A673 (cell line): Measurements from ENCODE around the gene HIGD1A.

Experiments used
- EZH2 ChIP-seq: fragments of 200-600 bp; sonication (generic); IDR thresholded peaks from 2 replicates; pipeline ENCODE4 v1.6.1; 2017; ENCODE audit warnings: borderline replicate concordance, low read depth, mild to moderate bottlenecking, mixed read lengths, antibody characterized with exemption, low read length; ENCODE audit not compliant: poor library complexity, severe bottlenecking
- TF ChIP-seq, protein P1 (sequence below): fragments of 300-800, 200-600 bp; sonication (generic); conservative IDR thresholded peaks from 2 replicates; pipeline ENCODE4 v1.5.1; 2017; ENCODE audit warnings: low read depth, mild to moderate bottlenecking, antibody characterized with exemption, low read length, moderate library complexity, mixed read lengths

DNA sequence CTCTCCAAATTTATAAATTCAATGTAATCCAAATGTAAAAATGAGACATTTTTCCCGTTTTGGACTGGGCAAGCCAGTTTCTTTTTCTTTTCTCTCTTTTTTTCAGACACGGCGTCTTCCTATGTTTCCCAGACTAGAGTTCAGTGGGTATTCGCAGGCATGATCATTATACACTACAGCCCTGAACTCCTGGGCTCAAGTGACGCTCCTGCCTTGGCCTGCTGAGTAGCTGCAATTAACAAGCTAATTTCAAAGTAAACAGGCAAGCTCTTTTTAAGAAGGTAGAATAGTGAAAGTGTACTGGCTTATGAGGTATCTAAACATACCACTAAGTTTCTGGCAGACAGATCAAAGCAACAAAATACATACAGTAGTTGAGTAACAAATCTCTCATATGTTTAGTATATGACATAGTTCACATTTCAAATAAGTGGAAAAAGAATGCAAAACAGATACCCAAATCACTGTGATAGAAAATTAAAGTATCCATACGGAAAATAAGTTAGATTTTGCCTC lies 13.5 kb downstream of the HIGD1A start:
- TF ChIP-seq, protein P1, sequence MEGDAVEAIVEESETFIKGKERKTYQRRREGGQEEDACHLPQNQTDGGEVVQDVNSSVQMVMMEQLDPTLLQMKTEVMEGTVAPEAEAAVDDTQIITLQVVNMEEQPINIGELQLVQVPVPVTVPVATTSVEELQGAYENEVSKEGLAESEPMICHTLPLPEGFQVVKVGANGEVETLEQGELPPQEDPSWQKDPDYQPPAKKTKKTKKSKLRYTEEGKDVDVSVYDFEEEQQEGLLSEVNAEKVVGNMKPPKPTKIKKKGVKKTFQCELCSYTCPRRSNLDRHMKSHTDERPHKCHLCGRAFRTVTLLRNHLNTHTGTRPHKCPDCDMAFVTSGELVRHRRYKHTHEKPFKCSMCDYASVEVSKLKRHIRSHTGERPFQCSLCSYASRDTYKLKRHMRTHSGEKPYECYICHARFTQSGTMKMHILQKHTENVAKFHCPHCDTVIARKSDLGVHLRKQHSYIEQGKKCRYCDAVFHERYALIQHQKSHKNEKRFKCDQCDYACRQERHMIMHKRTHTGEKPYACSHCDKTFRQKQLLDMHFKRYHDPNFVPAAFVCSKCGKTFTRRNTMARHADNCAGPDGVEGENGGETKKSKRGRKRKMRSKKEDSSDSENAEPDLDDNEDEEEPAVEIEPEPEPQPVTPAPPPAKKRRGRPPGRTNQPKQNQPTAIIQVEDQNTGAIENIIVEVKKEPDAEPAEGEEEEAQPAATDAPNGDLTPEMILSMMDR = no peak
- no peak for TF ChIP-seq EZH2
